Mammary epithelial cell (primary cell): ENCODE results near the gene CMYA5.

Experiments used
- CTCF ChIP-seq, 2 donors: IDR thresholded peaks in 1 of 2; conservative IDR thresholded peaks in 1 of 2; 2 replicates each; pipeline ENCODE4 v1.5.1; 2011 to 2012; ENCODE audit warnings: inconsistent platforms in 2 of 2, low read length in 2 of 2, mild to moderate bottlenecking in 2 of 2, control low read depth in 1 of 2, low read depth in 1 of 2; ENCODE audit not compliant: insufficient read depth in 1 of 2; ENCODE audit errors: extremely low read depth in 1 of 2
- EZH2 ChIP-seq: IDR thresholded peaks from 2 replicates; pipeline ENCODE4 v1.6.1; 2012; ENCODE audit warnings: low read length, inconsistent platforms, borderline replicate concordance

GRCh38 chr5:79834754-79835714, 145.4 kb downstream of the CMYA5 start:
- TF ChIP-seq CTCF (conservative IDR thresholded peaks at IDR 0.05 in 1 of 2, IDR thresholded peaks at IDR 0.05 in 1 of 2; ENCODE audit: extremely low read depth in 1 of 2, insufficient read depth in 1 of 2, low read depth in 1 of 2, low read length in 2 of 2) (no peak), EZH2 (no peak)
